GM18870 (cell line): Measurements from ENCODE around the gene IGSF21.
"Not testable (repeated sequence)": the region's sequence is repeated elsewhere in the genome, so short reads cannot be mapped to it uniquely, and the experiment has no call there.

ENCODE experiments used
- ATAC-seq: cut with Tn5 transposase; IDR thresholded peaks from one replicate; pipeline ENCODE4 v1.9.1; 2021; ENCODE audit warnings: moderate library complexity; ENCODE audit not compliant: unreplicated experiment

Gene IGSF21

GRCh38 chr1:18144916-18145647, 37.5 kb downstream of the IGSF21 start:
- ATAC-seq, result no peak

GRCh38 chr1:18145851-18146618, 38.4 kb downstream of the IGSF21 start:
- no peak for ATAC-seq

GRCh38 chr1:18146886-18147285, 39.3 kb downstream of the IGSF21 start:
- no peak for ATAC-seq

GRCh38 chr1:18147672-18148071, 40.1 kb downstream of the IGSF21 start:
- no peak for ATAC-seq

GRCh38 chr1:18148461-18148860, 40.9 kb downstream of the IGSF21 start:
- no peak for ATAC-seq

GRCh38 chr1:18149027-18149641, 41.5 kb downstream of the IGSF21 start:
- ATAC-seq, result no peak

GRCh38 chr1:18151436-18152122, 44.0 kb downstream of the IGSF21 start:
- ATAC-seq, result no peak

- ATAC-seq, result no peak
These were observed 47.0 kb downstream of the IGSF21 start for GRCh38 chr1:18154430-18155194.

- ATAC-seq, result no peak
These were observed 48.3 kb downstream of the IGSF21 start for GRCh38 chr1:18155881-18156385.

GRCh38 chr1:18157352-18157751, 49.8 kb downstream of the IGSF21 start:
- no peak for ATAC-seq

- ATAC-seq, result no peak
These were observed 50.4 kb downstream of the IGSF21 start for GRCh38 chr1:18157968-18158367.

GRCh38 chr1:18158714-18159113, 51.1 kb downstream of the IGSF21 start:
- no peak for ATAC-seq

- ATAC-seq, result no peak
These were observed 52.8 kb downstream of the IGSF21 start for GRCh38 chr1:18160290-18160942.

- ATAC-seq, result no peak
These were observed 54.1 kb downstream of the IGSF21 start for GRCh38 chr1:18161690-18162089.

GRCh38 chr1:18165640-18166039, 58.0 kb downstream of the IGSF21 start:
- ATAC-seq, result not testable (repeated sequence)

GRCh38 chr1:18166341-18166740, 58.7 kb downstream of the IGSF21 start:
- no peak for ATAC-seq

- no peak for ATAC-seq
These were observed 59.3 kb downstream of the IGSF21 start for GRCh38 chr1:18166929-18167328.

GRCh38 chr1:18170444-18170843, 62.8 kb downstream of the IGSF21 start:
- ATAC-seq, result no peak

GRCh38 chr1:18174037-18174436, 66.4 kb downstream of the IGSF21 start:
- ATAC-seq, result no peak

GRCh38 chr1:18175051-18175450, 67.5 kb downstream of the IGSF21 start:
- ATAC-seq, result no peak
